ENCODE measurements around the gene KLF2.
A peak's percentile ranks its signal among the peaks of the same experiment; 100 is the strongest.

The KLF2 gene

GRCh38 chr19:16365300-16365996 lies 40.8 kb downstream of the KLF2 start:
- DNase-seq: no peak

- DNase-seq: no peak
These were observed 41.4 kb downstream of the KLF2 start for GRCh38 chr19:16366056-16366432.

- DNase-seq: peak; percentile 75
These were observed 42.0 kb downstream of the KLF2 start for GRCh38 chr19:16366433-16367260.

GRCh38 chr19:16367261-16367683 lies 42.6 kb downstream of the KLF2 start:
- DNase-seq: peak; percentile 84

- DNase-seq: peak; percentile 83
These were observed 44.0 kb downstream of the KLF2 start for GRCh38 chr19:16368385-16369305.

- no peak for DNase-seq
These were observed 44.7 kb downstream of the KLF2 start for GRCh38 chr19:16369306-16369663.

GRCh38 chr19:16369664-16370576 lies 45.3 kb downstream of the KLF2 start:
- DNase-seq: peak; percentile 90

GRCh38 chr19:16370641-16371391 lies 46.2 kb downstream of the KLF2 start:
- DNase-seq: peak; percentile 56

GRCh38 chr19:16371540-16371986 lies 46.9 kb downstream of the KLF2 start:
- DNase-seq: peak; percentile 95

- DNase-seq: peak; percentile 30
These were observed 47.7 kb downstream of the KLF2 start for GRCh38 chr19:16372065-16372915.

- no peak for DNase-seq
These were observed 48.5 kb downstream of the KLF2 start for GRCh38 chr19:16373079-16373478.

- DNase-seq: no peak
These were observed 48.9 kb downstream of the KLF2 start for GRCh38 chr19:16373532-16373931.

- no peak for DNase-seq
These were observed 49.4 kb downstream of the KLF2 start for GRCh38 chr19:16373989-16374388.

- DNase-seq: no peak
These were observed 49.8 kb downstream of the KLF2 start for GRCh38 chr19:16374436-16374835.

- DNase-seq: no peak
These were observed 50.7 kb downstream of the KLF2 start for GRCh38 chr19:16375157-16375935.

GRCh38 chr19:16375936-16376185 lies 51.2 kb downstream of the KLF2 start:
- no peak for DNase-seq

- DNase-seq: no peak
These were observed 51.6 kb downstream of the KLF2 start for GRCh38 chr19:16376241-16376640.

GRCh38 chr19:16376649-16377048 lies 52.0 kb downstream of the KLF2 start:
- DNase-seq: peak; percentile 33

- DNase-seq: no peak
These were observed 52.9 kb downstream of the KLF2 start for GRCh38 chr19:16377521-16377920.
